ENCODE results near the gene LYST. TPM values are rescaled to one million over a fixed set of nuclear protein-coding genes. Genes with fewer than 3 reads are reported as not detected.
"Not testable (repeated sequence)": the region's sequence is repeated elsewhere in the genome, so short reads cannot be mapped to it uniquely, and the experiment has no call there.

Gene LYST
- total RNA-seq, 1 experiment from 2014 or later: 0.58 TPM

GRCh38 chr1:235864469-235864868, 2.2 kb downstream of the LYST start:
- in situ Hi-C loops (cut with HindIII; ENCODE audit: low sequenced_read_pairs): no loop called here
- no peak for DNase-seq (ENCODE audit: low spot score)

GRCh38 chr1:235863699-235864093, 3.0 kb downstream of the LYST start:
- DNase-seq (ENCODE audit: low spot score): no peak
- in situ Hi-C loops (cut with HindIII; ENCODE audit: low sequenced_read_pairs): no loop called here

- in situ Hi-C loops (cut with HindIII; ENCODE audit: low sequenced_read_pairs): no loop called here
- no peak for DNase-seq (ENCODE audit: low spot score)
These were observed 4.8 kb downstream of the LYST start for GRCh38 chr1:235861857-235862256.

- no peak for DNase-seq (ENCODE audit: low spot score)
- in situ Hi-C loops (cut with HindIII; ENCODE audit: low sequenced_read_pairs): no loop called here
These were observed 5.9 kb downstream of the LYST start for GRCh38 chr1:235860829-235861228.

- no peak for DNase-seq (ENCODE audit: low spot score)
- in situ Hi-C loops (cut with HindIII; ENCODE audit: low sequenced_read_pairs): no loop called here
These were observed 6.9 kb downstream of the LYST start for GRCh38 chr1:235859789-235860188.

GRCh38 chr1:235858766-235859165, 7.9 kb downstream of the LYST start:
- in situ Hi-C loops (cut with HindIII; ENCODE audit: low sequenced_read_pairs): no loop called here
- no peak for DNase-seq (ENCODE audit: low spot score)

- no peak for DNase-seq (ENCODE audit: low spot score)
- in situ Hi-C loops (cut with HindIII; ENCODE audit: low sequenced_read_pairs): no loop called here
These were observed 8.9 kb downstream of the LYST start for GRCh38 chr1:235857756-235858155.

GRCh38 chr1:235855811-235856429, 10.8 kb downstream of the LYST start:
- no peak for DNase-seq (ENCODE audit: low spot score)
- in situ Hi-C loops (cut with HindIII; ENCODE audit: low sequenced_read_pairs): no loop called here

GRCh38 chr1:235854347-235854746, 12.4 kb downstream of the LYST start:
- in situ Hi-C loops (cut with HindIII; ENCODE audit: low sequenced_read_pairs): no loop called here
- DNase-seq (ENCODE audit: low spot score): no peak

GRCh38 chr1:235853653-235854052, 13.1 kb downstream of the LYST start:
- DNase-seq (ENCODE audit: low spot score): no peak
- in situ Hi-C loops (cut with HindIII; ENCODE audit: low sequenced_read_pairs): no loop called here

- in situ Hi-C loops (cut with HindIII; ENCODE audit: low sequenced_read_pairs): no loop called here
- no peak for DNase-seq (ENCODE audit: low spot score)
These were observed 13.8 kb downstream of the LYST start for GRCh38 chr1:235852887-235853286.

- in situ Hi-C loops (cut with HindIII; ENCODE audit: low sequenced_read_pairs): no loop called here
- no peak for DNase-seq (ENCODE audit: low spot score)
These were observed 14.8 kb downstream of the LYST start for GRCh38 chr1:235851939-235852338.

GRCh38 chr1:235848251-235848650, 18.5 kb downstream of the LYST start:
- DNase-seq (ENCODE audit: low spot score); in situ Hi-C loops (cut with HindIII; ENCODE audit: low sequenced_read_pairs): not testable (repeated sequence)

GRCh38 chr1:235845656-235846107, 21.0 kb downstream of the LYST start:
- peak; percentile 49 for DNase-seq (ENCODE audit: low spot score)
- in situ Hi-C loops (cut with HindIII; ENCODE audit: low sequenced_read_pairs): not testable (repeated sequence)

GRCh38 chr1:235844776-235845175, 21.9 kb downstream of the LYST start:
- in situ Hi-C loops (cut with HindIII; ENCODE audit: low sequenced_read_pairs): no loop called here
- DNase-seq (ENCODE audit: low spot score): peak; percentile 22

GRCh38 chr1:235843461-235843961, 23.2 kb downstream of the LYST start:
- in situ Hi-C loops (cut with HindIII; ENCODE audit: low sequenced_read_pairs): no loop called here
- peak; percentile 90 for DNase-seq (ENCODE audit: low spot score)

- DNase-seq (ENCODE audit: low spot score): no peak
- in situ Hi-C loops (cut with HindIII; ENCODE audit: low sequenced_read_pairs): no loop called here
These were observed 24.7 kb downstream of the LYST start for GRCh38 chr1:235841938-235842545.

GRCh38 chr1:235838021-235838420, 28.7 kb downstream of the LYST start:
- in situ Hi-C loops (cut with HindIII; ENCODE audit: low sequenced_read_pairs): no loop called here
- no peak for DNase-seq (ENCODE audit: low spot score)

- in situ Hi-C loops (cut with HindIII; ENCODE audit: low sequenced_read_pairs): no loop called here
- DNase-seq (ENCODE audit: low spot score): peak; percentile 86
These were observed 31.5 kb downstream of the LYST start for GRCh38 chr1:235835226-235835625.

- DNase-seq (ENCODE audit: low spot score): no peak
- in situ Hi-C loops (cut with HindIII; ENCODE audit: low sequenced_read_pairs): no loop called here
These were observed 32.1 kb downstream of the LYST start for GRCh38 chr1:235834620-235835019.

GRCh38 chr1:235832011-235832410, 34.7 kb downstream of the LYST start:
- in situ Hi-C loops (cut with HindIII; ENCODE audit: low sequenced_read_pairs): no loop called here
- DNase-seq (ENCODE audit: low spot score): no peak
